Measurements from ENCODE around the gene FICD.

DNA sequence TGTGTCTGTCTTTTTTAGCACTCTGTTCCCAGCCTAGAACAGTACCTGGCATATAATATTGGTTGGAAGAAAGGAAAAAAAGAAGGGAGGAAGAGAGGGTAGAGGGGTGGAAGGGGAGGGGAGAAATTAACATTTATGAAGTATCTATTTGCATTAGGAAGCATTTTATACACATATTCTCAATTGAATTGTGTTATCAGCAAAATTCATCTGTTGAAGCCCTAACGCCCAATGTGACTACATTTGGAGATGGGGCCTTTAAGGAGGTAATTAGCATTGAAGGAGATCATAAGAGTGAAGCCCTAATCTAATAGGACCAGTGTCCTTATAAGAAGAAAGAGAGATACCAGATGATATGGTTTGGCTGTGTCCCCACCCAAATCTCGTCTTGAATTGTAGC, 30.2 kb upstream of the FICD start:
- no peak for TF ChIP-seq POLR2A (IDR thresholded peaks at IDR 0.05)
- TF ChIP-seq, protein P1, sequence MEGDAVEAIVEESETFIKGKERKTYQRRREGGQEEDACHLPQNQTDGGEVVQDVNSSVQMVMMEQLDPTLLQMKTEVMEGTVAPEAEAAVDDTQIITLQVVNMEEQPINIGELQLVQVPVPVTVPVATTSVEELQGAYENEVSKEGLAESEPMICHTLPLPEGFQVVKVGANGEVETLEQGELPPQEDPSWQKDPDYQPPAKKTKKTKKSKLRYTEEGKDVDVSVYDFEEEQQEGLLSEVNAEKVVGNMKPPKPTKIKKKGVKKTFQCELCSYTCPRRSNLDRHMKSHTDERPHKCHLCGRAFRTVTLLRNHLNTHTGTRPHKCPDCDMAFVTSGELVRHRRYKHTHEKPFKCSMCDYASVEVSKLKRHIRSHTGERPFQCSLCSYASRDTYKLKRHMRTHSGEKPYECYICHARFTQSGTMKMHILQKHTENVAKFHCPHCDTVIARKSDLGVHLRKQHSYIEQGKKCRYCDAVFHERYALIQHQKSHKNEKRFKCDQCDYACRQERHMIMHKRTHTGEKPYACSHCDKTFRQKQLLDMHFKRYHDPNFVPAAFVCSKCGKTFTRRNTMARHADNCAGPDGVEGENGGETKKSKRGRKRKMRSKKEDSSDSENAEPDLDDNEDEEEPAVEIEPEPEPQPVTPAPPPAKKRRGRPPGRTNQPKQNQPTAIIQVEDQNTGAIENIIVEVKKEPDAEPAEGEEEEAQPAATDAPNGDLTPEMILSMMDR (IDR thresholded peaks at IDR 0.05 in 8 of 11, conservative IDR thresholded peaks at IDR 0.05 in 3 of 11) = no peak
- no peak for TF ChIP-seq POLR2AphosphoS5 (IDR thresholded peaks at IDR 0.05)
